ENCODE results near the gene MFAP1. TPM values are rescaled to one million over a fixed set of nuclear protein-coding genes. Genes with fewer than 3 reads are reported as not detected.
A peak's percentile ranks its signal among the peaks of the same experiment; 100 is the strongest.
"Not testable (repeated sequence)": the region's sequence is repeated elsewhere in the genome, so short reads cannot be mapped to it uniquely, and the experiment has no call there.

Gene MFAP1
- total RNA-seq (2014; rRNA removed), result 31.0 and 36.4 TPM in 2 replicates
- polyA plus RNA-seq (2012), result 26.9 TPM

- DNase-seq (ENCODE audit: low read depth), result peak; percentile 96
Observed at GRCh38 chr15:43824302-43825246, at the start of gene MFAP1. Gene MFAP1 (minus strand): TSS chr15:43824690. CDS start chr15:43824569, 121 bp downstream.

GRCh38 chr15:43873651-43874050 lies 49.2 kb upstream of the MFAP1 start:
- DNase-seq (ENCODE audit: low read depth), result no peak

GRCh38 chr15:43872416-43873020 lies 48.0 kb upstream of the MFAP1 start:
- peak; percentile 65 for DNase-seq (ENCODE audit: low read depth)

GRCh38 chr15:43871835-43872234 lies 47.3 kb upstream of the MFAP1 start:
- no peak for DNase-seq (ENCODE audit: low read depth)

GRCh38 chr15:43868406-43868805 lies 43.9 kb upstream of the MFAP1 start:
- DNase-seq (ENCODE audit: low read depth), result no peak

- DNase-seq (ENCODE audit: low read depth), result no peak
Observed at GRCh38 chr15:43867096-43867495, 42.6 kb upstream of the MFAP1 start.

- not testable (repeated sequence) for DNase-seq (ENCODE audit: low read depth)
Observed at GRCh38 chr15:43866636-43867035, 42.1 kb upstream of the MFAP1 start.

GRCh38 chr15:43859546-43859945 lies 35.1 kb upstream of the MFAP1 start:
- no peak for DNase-seq (ENCODE audit: low read depth)

GRCh38 chr15:43854801-43855200 lies 30.3 kb upstream of the MFAP1 start:
- peak; percentile 13 for DNase-seq (ENCODE audit: low read depth)

- no peak for DNase-seq (ENCODE audit: low read depth)
Observed at GRCh38 chr15:43852607-43853006, 28.1 kb upstream of the MFAP1 start.

- no peak for DNase-seq (ENCODE audit: low read depth)
Observed at GRCh38 chr15:43851251-43851650, 26.8 kb upstream of the MFAP1 start.

GRCh38 chr15:43845421-43845820 lies 20.9 kb upstream of the MFAP1 start:
- DNase-seq (ENCODE audit: low read depth), result no peak

- not testable (repeated sequence) for DNase-seq (ENCODE audit: low read depth)
Observed at GRCh38 chr15:43832485-43832884, 8.0 kb upstream of the MFAP1 start.

GRCh38 chr15:43831519-43832052 lies 7.1 kb upstream of the MFAP1 start:
- not testable (repeated sequence) for DNase-seq (ENCODE audit: low read depth)

- DNase-seq (ENCODE audit: low read depth), result not testable (repeated sequence)
Observed at GRCh38 chr15:43830691-43831275, 6.3 kb upstream of the MFAP1 start.

- not testable (repeated sequence) for DNase-seq (ENCODE audit: low read depth)
Observed at GRCh38 chr15:43829951-43830540, 5.6 kb upstream of the MFAP1 start.

- DNase-seq (ENCODE audit: low read depth), result peak; percentile 37
Observed at GRCh38 chr15:43828061-43828657, 3.7 kb upstream of the MFAP1 start.

GRCh38 chr15:43826508-43827341 lies 2.2 kb upstream of the MFAP1 start, which contains the start of gene WDR76:
Gene WDR76 (plus strand): TSS chr15:43827002. CDS start chr15:43827033, 31 bp downstream.
- DNase-seq (ENCODE audit: low read depth), result peak; percentile 81

GRCh38 chr15:43826029-43826507 lies 1.6 kb upstream of the MFAP1 start:
- DNase-seq (ENCODE audit: low read depth), result no peak

GRCh38 chr15:43825305-43825704 lies 815 bp upstream of the MFAP1 start:
- not testable (repeated sequence) for DNase-seq (ENCODE audit: low read depth)
